Cerebellar cortex (tissue), 1 donor: Measurements from ENCODE around the gene PGAP6.
"Not testable (repeated sequence)": the region's sequence is repeated elsewhere in the genome, so short reads cannot be mapped to it uniquely, and the experiment has no call there.

ENCODE experiments used
- DNase-seq: peaks from one replicate; pipeline ENCODE4 v3.0.0-alpha.2; 2015; ENCODE audit warnings: low spot score

Gene PGAP6, protein sequence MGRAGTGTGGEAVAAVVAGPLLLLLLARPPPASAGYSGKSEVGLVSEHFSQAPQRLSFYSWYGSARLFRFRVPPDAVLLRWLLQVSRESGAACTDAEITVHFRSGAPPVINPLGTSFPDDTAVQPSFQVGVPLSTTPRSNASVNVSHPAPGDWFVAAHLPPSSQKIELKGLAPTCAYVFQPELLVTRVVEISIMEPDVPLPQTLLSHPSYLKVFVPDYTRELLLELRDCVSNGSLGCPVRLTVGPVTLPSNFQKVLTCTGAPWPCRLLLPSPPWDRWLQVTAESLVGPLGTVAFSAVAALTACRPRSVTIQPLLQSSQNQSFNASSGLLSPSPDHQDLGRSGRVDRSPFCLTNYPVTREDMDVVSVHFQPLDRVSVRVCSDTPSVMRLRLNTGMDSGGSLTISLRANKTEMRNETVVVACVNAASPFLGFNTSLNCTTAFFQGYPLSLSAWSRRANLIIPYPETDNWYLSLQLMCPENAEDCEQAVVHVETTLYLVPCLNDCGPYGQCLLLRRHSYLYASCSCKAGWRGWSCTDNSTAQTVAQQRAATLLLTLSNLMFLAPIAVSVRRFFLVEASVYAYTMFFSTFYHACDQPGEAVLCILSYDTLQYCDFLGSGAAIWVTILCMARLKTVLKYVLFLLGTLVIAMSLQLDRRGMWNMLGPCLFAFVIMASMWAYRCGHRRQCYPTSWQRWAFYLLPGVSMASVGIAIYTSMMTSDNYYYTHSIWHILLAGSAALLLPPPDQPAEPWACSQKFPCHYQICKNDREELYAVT

GRCh38 chr16:381789-382717, at the start of gene PGAP6:
Gene PGAP6, minus strand, starts transcription at chr16:381978. Its CDS starts 157 bp downstream, at chr16:381821.
- no peak for DNase-seq

- DNase-seq = no peak
Observed at GRCh38 chr16:430904-431303, 49.1 kb upstream of the PGAP6 start.

DNA sequence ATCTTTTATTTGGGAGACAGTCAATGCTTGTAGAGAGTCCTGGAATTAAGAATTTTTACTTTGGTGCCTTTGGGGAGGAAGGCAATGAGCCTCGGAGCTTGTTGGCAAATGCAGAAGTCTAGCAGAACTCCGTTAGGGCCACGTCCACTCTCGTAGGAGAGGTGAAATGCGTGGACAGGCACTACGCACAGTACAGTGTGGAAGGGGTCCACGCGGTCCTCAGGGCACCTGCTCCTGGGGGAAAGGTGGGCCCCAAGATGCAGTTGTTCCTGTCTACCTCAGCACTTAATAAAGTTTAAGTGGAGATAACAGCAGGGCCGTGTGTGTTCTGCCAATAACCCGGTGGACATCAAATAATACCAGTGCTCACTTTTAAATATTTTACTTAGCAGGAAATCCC, 45.5 kb upstream of the PGAP6 start:
- DNase-seq = no peak

DNA sequence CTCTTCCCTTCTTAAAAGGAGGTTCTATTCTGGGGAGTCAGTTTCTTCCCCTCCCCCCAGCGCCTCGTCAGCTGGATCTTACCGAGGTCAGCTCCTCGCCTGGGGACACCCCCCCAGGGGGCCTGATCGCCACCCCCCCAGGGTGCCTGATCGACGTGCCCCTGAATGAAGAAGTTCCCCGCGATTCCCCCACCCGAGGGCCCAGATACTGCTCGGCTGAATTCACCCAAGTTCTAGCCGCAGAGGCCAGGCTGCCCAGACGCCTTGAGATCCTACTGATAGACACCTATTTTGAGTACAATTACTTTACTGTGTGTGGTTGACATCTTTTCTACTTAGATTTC, 45.1 kb upstream of the PGAP6 start:
- DNase-seq = no peak

DNA sequence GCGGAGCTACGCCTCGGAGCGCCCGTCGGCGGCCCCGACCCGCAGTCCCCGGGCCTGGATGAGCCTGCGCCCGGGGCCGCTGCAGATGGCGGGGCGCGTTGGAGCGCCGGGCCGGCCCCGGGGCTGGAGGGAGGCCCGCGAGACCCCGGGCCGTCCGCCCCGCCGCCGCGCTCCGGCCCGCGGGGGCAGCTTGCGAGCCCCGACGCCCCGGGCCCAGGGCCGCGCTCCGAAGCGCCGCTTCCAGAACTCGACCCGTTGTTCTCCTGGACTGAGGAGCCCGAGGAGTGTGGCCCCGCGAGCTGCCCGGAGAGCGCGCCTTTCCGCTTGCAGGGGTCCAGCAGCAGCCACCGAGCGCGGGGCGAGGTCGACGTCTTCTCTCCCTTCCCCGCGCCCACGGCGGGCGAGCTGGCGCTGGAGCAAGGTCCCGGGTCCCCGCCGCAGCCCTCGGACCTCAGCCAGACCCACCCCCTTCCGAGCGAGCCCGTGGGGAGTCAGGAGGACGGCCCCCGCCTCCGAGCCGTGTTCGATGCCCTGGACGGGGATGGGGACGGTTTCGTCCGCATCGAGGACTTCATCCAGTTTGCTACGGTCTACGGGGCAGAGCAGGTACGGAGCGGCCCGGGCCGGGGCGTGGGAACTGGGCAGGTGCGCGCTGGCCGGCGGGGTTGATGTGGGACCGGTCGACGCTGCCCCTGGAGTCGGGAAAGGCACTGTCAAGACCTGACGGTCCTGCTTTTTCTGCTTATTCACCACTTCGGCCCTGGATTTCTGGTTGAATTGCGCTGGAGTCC, 44.5 kb upstream of the PGAP6 start:
- DNase-seq = no peak

DNA sequence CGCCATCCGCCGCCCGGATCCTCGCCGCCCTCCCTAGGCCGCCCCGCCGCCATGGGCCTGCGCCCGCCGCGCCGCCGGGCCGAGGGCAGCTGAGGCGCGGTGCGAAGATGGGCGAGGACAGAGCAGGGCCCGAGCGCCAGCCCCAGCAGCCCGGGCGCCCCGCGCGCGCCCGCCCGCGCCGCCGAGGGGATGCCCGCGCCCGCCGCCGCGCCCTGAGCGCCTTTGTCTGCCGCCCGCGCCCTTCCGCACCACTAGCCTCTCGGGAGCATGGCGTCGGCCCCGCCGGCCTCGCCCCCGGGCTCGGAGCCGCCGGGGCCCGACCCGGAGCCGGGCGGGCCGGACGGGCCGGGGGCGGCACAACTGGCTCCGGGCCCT, 43.9 kb upstream of the PGAP6 start:
- no peak for DNase-seq

DNA sequence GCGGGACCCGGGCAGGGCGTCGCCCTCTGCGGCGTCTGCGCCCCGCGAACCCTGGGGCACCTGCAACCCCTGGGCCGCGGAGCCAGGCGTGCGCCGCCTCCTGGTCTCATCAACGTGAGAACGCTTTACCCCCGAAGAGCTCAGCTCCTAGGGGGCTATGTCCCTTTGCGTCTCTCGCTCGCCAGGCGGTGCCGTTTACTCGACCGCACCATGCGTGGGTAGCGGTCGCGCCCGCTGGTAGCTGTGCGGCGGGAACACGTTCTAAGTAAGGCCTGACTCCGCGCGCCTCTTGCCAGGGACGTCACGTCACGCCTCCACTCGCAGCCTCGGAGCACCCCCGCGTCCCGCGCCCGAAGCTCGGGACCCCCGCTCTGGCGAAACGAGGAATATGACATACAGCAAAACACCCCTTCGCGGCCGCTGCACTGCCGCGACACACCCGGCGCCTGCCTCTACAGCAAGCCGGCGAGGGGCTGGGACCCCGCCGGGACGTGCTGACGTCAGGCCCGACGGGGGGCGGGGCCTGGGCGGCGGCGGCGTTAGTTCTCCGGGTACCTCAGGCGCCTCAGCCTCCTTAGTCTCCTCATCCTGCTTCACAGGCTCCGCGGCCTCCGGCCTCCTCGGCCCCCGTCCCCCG, 43.4 kb upstream of the PGAP6 start, which contains the start of gene RAB11FIP3:
RAB11FIP3 (plus strand) TSS at position 568 of the 637 bp plus-strand sequence. CDS start 358 bp downstream, outside the sequence.
- peak; percentile 88 for DNase-seq

DNA sequence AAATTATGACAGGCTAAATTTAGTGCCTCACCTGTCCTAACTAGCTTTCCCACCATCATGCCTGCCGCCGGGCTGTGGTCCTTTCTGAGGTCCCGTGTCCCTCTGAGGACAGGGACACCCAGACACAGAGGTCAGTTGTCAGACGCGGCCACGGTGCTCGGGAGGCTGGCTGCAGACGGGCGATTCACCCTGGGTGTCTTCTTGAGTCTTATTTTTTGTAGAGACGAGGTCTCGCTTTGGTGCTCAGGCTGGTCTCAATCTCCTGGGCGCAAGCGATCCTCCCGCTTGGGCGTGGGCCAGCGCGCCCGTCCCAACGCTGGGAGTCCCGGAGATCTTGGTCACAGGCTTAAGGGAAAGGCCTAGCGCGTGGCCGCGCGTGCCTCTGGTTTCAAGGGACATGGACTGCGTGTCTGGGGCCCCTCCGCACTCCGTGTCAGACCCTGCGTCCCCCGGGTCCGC, 42.9 kb upstream of the PGAP6 start:
- DNase-seq = no peak

GRCh38 chr16:424033-424622, 42.4 kb upstream of the PGAP6 start:
- DNase-seq = peak; percentile 73

- DNase-seq = not testable (repeated sequence)
Observed at GRCh38 chr16:422179-422578, 40.4 kb upstream of the PGAP6 start.

- not testable (repeated sequence) for DNase-seq
Observed at GRCh38 chr16:415170-415498, 33.4 kb upstream of the PGAP6 start.

GRCh38 chr16:414395-415169, 32.8 kb upstream of the PGAP6 start:
- no peak for DNase-seq

DNA sequence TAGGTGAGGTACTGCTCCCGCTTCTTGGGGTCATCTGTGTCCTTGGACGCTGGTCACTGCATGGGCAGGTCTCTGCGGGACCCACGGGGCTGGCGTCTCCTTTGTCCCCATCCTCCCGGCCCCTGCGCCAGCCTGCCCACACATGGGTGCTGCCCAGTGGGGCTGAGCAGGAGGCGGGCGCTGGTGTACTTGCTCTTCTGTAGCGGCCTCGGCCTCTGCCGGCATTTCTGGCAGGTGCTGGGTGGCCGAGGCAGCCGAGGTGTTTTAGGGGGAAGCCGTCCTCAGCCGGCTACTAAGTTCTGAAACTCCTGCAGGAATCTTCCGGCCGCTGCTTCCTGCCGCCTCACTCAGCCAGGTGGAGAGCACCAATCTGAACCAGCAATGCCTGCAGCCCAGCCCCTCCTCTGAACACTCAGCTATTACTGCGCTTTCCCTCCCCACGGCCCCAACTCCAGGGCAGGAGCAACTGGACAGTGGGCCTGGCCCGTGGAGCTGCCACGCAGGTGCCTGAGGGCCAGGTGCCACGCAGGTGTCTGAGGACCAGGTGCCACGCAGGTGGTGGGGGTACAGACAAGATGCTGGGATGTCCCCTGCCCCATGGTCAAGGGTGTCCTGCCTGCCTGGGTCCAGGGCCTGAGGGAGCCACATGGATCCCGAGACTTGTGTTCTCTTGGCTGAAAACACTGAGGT, 29.9 kb upstream of the PGAP6 start:
- no peak for DNase-seq

- no peak for DNase-seq
Observed at GRCh38 chr16:410516-411178, 28.9 kb upstream of the PGAP6 start.

- no peak for DNase-seq
Observed at GRCh38 chr16:407253-407652, 25.5 kb upstream of the PGAP6 start.

GRCh38 chr16:405548-406506, 24.0 kb upstream of the PGAP6 start:
- no peak for DNase-seq

DNA sequence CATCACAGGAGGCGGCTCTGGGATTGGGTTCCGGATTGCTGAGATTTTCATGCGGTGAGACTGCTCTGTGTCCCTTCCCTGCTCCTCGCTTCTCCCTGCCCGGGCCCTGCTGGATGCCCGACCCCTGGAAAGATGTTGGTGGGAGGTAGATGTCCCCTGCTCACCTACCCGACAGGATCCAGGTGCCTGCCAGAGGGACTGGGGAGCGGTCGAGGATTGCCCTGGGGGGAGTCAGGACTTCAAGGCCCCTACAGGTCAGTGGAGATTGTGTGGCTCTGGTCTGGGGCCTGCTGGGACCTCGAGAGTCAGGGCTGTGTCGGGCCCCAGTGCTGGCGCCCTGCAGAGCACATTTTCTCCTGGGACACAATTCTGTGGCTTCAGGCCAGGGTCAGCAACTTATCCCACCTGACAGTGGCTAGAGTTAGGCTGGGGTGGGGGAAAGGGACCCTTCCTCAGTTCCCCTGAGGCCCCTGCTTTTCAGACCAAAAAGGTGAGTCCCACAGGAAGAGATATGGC, 23.3 kb upstream of the PGAP6 start:
- DNase-seq = no peak
